GM21717 (cell line): ENCODE data around the gene KIAA0825.

ENCODE experiments used
- ATAC-seq: cut with Tn5 transposase; IDR thresholded peaks from one replicate; pipeline ENCODE4 v1.9.1; 2021; ENCODE audit warnings: mild to moderate bottlenecking, moderate library complexity; ENCODE audit not compliant: unreplicated experiment

Gene KIAA0825

GRCh38 chr5:94517490-94518488, 100.6 kb downstream of the KIAA0825 start:
- ATAC-seq: no peak

- ATAC-seq: no peak
Observed at GRCh38 chr5:94516148-94516547, 102.3 kb downstream of the KIAA0825 start.

- ATAC-seq: no peak
Observed at GRCh38 chr5:94508461-94509148, 109.8 kb downstream of the KIAA0825 start.

- ATAC-seq: no peak
Observed at GRCh38 chr5:94505327-94506068, 112.9 kb downstream of the KIAA0825 start.

- ATAC-seq: no peak
Observed at GRCh38 chr5:94503677-94504076, 114.7 kb downstream of the KIAA0825 start.

GRCh38 chr5:94501365-94501764, 117.0 kb downstream of the KIAA0825 start:
- no peak for ATAC-seq

- no peak for ATAC-seq
Observed at GRCh38 chr5:94499806-94500205, 118.6 kb downstream of the KIAA0825 start.

- no peak for ATAC-seq
Observed at GRCh38 chr5:94498199-94498598, 120.2 kb downstream of the KIAA0825 start.

- no peak for ATAC-seq
Observed at GRCh38 chr5:94485067-94485466, 133.3 kb downstream of the KIAA0825 start.

- no peak for ATAC-seq
Observed at GRCh38 chr5:94481059-94481458, 137.3 kb downstream of the KIAA0825 start.

GRCh38 chr5:94480486-94480885, 137.9 kb downstream of the KIAA0825 start:
- ATAC-seq: no peak

GRCh38 chr5:94473936-94474335, 144.5 kb downstream of the KIAA0825 start:
- no peak for ATAC-seq

- ATAC-seq: no peak
Observed at GRCh38 chr5:94471521-94471920, 146.9 kb downstream of the KIAA0825 start.

- ATAC-seq: no peak
Observed at GRCh38 chr5:94470802-94471201, 147.6 kb downstream of the KIAA0825 start.

- ATAC-seq: no peak
Observed at GRCh38 chr5:94469894-94470329, 148.5 kb downstream of the KIAA0825 start.

GRCh38 chr5:94467954-94468930, 150.2 kb downstream of the KIAA0825 start:
- no peak for ATAC-seq

GRCh38 chr5:94467346-94467953, 151.0 kb downstream of the KIAA0825 start:
- ATAC-seq: no peak

GRCh38 chr5:94463739-94464138, 154.7 kb downstream of the KIAA0825 start:
- ATAC-seq: no peak

GRCh38 chr5:94461131-94461530, 157.3 kb downstream of the KIAA0825 start:
- ATAC-seq: no peak

- ATAC-seq: no peak
Observed at GRCh38 chr5:94459915-94460314, 158.5 kb downstream of the KIAA0825 start.
